Kidney (tissue), 14 donors: ENCODE data around the gene SPOCK2. TPM values are rescaled to one million over a fixed set of nuclear protein-coding genes. Genes with fewer than 3 reads are reported as not detected.

Experiments used
- DNase-seq, 5 donors: peaks; one replicate each; pipeline ENCODE4 v3.0.0-alpha.2; 2013 to 2020
- FAIRE-seq: peaks from 2 replicates; lab custom pipeline; 2012; peaks lifted over from hg19 to GRCh38; lab: Jason Lieb, UNC
- H3K27ac ChIP-seq, 2 donors: one replicate each; pipeline ENCODE4 v1.7.0; 2013; ENCODE audit warnings: low read depth in 2 of 2, low read length in 2 of 2, inconsistent platforms in 1 of 2
- H3K27me3 ChIP-seq: one replicate; pipeline ENCODE4 v1.7.1; 2013; ENCODE audit warnings: low read length, inconsistent platforms; ENCODE audit not compliant: control insufficient read depth, insufficient read depth
- H3K36me3 ChIP-seq, 3 donors: one replicate each; pipeline versions ENCODE4 v1.7.0 to v1.7.1; 2013; ENCODE audit warnings: low read length in 3 of 3, control low read depth in 1 of 3, inconsistent platforms in 1 of 3; ENCODE audit not compliant: insufficient read depth in 3 of 3, control insufficient read depth in 2 of 3
- H3K4me1 ChIP-seq, 3 donors: one replicate each; pipeline versions ENCODE4 v1.7.0 to v1.7.1; 2013; ENCODE audit warnings: low read length in 3 of 3, inconsistent platforms in 1 of 3, low read depth in 1 of 3; ENCODE audit not compliant: control insufficient read depth in 2 of 3, insufficient read depth in 2 of 3
- H3K4me3 ChIP-seq, 3 donors: one replicate each; pipeline versions ENCODE4 v1.7.0 to v1.8.1; 2013; ENCODE audit warnings: low read length in 3 of 3, control low read depth in 1 of 3, inconsistent platforms in 1 of 3
- H3K9ac ChIP-seq, 3 donors: one replicate each; pipeline versions ENCODE4 v1.7.0 to v1.7.1; 2013; ENCODE audit warnings: low read length in 3 of 3, control low read depth in 1 of 3, inconsistent platforms in 1 of 3
- H3K9me3 ChIP-seq, 3 donors: one replicate each; pipeline versions ENCODE4 v1.7.0 to v1.7.1; 2013; ENCODE audit warnings: low read length in 3 of 3, control low read depth in 1 of 3, inconsistent platforms in 1 of 3; ENCODE audit not compliant: control insufficient read depth in 2 of 3, insufficient read depth in 1 of 3
- intact Hi-C: fragments of 100-400 bp; cut with DNase I; formaldehyde crosslinking; loops from one replicate; pipeline ENCODE4 v1.11.1; 2022
- polyA plus RNA-seq: library from polyadenylated mRNA; stranded (reverse); fragments of 350-450 nt; fragmentation: Illumina TruSeq; extraction: RNeasy Lipid Tissue Mini Kit (QIAGEN cat#74804); gene quantifications from one replicate; pipeline ENCODE4 v1.2.3, GENCODE V29; 2014; ENCODE audit warnings: low read depth, low replicate concordance; ENCODE audit not compliant: insufficient read depth
- total RNA-seq: library from RNA; stranded (reverse); fragmentation: NEBNext Ultra II Directional; extraction: Animal tissue kit (Norgen Biotek cat#: 25700); gene quantifications from one replicate; pipeline ENCODE4 v1.2.1, GENCODE V29; 2021
- TF ChIP-seq, protein P1 (sequence below): IDR thresholded peaks from 3 replicates; pipeline ENCODE4 v1.5.1; 2012; ENCODE audit warnings: mild to moderate bottlenecking, moderate library complexity, borderline replicate concordance; ENCODE audit not compliant: insufficient read depth; ENCODE audit errors: extremely low read depth
- donor health status: control.
- donor health status: control.
- donor health status: control.
- donor health status: control.
- donor health status: control.
- donor health status: DM: yes; HTN: yes; CAD: no.
- donor health status: Normal renal cell carcinoma (clear cell type).

SPOCK2 gene
- total and polyA plus RNA-seq, 2 donors from 2014 or later: 19.7 to 103 TPM

DNA sequence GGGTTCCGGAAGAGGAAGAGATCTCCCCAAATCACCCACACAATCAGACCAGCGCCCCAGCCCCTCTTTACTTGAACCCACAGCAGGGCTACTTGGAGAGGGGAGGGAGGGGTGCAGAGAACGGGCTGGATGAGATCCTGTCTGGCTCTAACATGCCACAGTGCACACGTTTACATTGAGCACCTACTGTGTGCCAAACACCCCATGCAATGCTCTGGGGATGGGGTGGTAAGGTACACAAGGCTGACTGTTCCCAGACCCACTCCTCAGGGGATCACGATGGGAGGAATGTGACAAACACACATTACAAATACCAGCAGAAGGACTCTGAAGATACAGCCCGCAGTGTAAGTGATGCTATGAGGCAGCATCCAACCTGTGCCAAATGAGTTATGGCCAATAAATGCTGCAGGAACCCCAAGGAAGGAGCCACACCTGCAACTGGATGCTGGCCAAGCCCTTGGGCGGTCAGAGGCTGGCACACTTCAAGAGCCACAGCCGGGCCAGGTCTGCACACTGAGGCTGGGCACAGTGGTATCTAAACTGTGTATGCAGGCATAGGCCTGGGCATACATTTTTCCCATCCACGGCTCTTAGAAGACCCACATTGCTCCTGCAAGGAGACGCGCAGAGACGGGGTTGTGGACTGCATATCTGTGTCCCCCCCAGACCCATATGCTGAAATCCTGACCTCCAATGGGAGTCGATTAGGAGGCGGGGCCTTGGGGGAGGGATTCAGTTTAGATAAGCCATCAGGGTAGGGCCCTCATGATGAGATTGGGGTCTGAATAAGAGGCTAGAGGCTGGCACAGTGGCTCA is 6.4 kb downstream of the SPOCK2 start:
- TF ChIP-seq, protein P1, sequence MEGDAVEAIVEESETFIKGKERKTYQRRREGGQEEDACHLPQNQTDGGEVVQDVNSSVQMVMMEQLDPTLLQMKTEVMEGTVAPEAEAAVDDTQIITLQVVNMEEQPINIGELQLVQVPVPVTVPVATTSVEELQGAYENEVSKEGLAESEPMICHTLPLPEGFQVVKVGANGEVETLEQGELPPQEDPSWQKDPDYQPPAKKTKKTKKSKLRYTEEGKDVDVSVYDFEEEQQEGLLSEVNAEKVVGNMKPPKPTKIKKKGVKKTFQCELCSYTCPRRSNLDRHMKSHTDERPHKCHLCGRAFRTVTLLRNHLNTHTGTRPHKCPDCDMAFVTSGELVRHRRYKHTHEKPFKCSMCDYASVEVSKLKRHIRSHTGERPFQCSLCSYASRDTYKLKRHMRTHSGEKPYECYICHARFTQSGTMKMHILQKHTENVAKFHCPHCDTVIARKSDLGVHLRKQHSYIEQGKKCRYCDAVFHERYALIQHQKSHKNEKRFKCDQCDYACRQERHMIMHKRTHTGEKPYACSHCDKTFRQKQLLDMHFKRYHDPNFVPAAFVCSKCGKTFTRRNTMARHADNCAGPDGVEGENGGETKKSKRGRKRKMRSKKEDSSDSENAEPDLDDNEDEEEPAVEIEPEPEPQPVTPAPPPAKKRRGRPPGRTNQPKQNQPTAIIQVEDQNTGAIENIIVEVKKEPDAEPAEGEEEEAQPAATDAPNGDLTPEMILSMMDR: no peak
- FAIRE-seq (no peak), DNase-seq (peak in 1 of 5 donors; percentile 44)
- Histone ChIP-seq H3K27ac (no peak overlapping the region), H3K4me3 (no peak overlapping the region), H3K9me3 (no peaks in the 10 kb centered on the region), H3K36me3 (no peaks in the 10 kb centered on the region), H3K4me1 (no peaks in the 10 kb centered on the region), H3K9ac (no peak overlapping the region), H3K27me3 (peaks cover 3% of the 10 kb centered on the region)
- intact Hi-C loops: no loop called here

GRCh38 chr10:72081210-72081609 is 7.1 kb downstream of the SPOCK2 start:
- no peak overlapping the region for H3K4me3 ChIP-seq
- no peak overlapping the region for H3K9ac ChIP-seq
- DNase-seq (peak in 1 of 5 donors; percentile 41), FAIRE-seq (no peak)
- TF ChIP-seq, protein P1: no peak
- no peaks in the 10 kb centered on the region for H3K27me3 ChIP-seq
- H3K27ac ChIP-seq: no peak overlapping the region
- no peaks in the 10 kb centered on the region for H3K9me3 ChIP-seq
- H3K36me3 ChIP-seq: no peaks in the 10 kb centered on the region
- intact Hi-C loops: no loop called here
- H3K4me1 ChIP-seq: no peaks in the 10 kb centered on the region

- Histone ChIP-seq H3K27me3 (no peaks in the 10 kb centered on the region), H3K27ac (no peak overlapping the region), H3K4me1 (no peaks in the 10 kb centered on the region), H3K4me3 (no peak overlapping the region), H3K9ac (no peak overlapping the region), H3K9me3 (no peaks in the 10 kb centered on the region), H3K36me3 (no peaks in the 10 kb centered on the region)
- TF ChIP-seq, protein P1: no peak
- intact Hi-C loops: no loop called here
- FAIRE-seq (no peak), DNase-seq (peak in 4 of 5 donors; percentile 33 to 63 (median 58))
These were observed 8.0 kb downstream of the SPOCK2 start for GRCh38 chr10:72080042-72080975.
